ENCODE results near the gene USP25.

The USP25 gene

GRCh38 chr21:15718711-15719110, 11.1 kb upstream of the USP25 start:
- ChIA-PET POLR2A (ENCODE audit: low non-redundant PET) (no interaction called here), CTCF (no interaction called here)
- no peak for TF ChIP-seq CTCF (conservative IDR thresholded peaks at IDR 0.05; ENCODE audit: low read depth)
- H3K27ac ChIP-seq: no peak overlapping the region
- no peak for DNase-seq (ENCODE audit: low spot score)

- no peak for TF ChIP-seq CTCF (conservative IDR thresholded peaks at IDR 0.05; ENCODE audit: low read depth)
- CTCF ChIA-PET: no interaction called here
- H3K27ac ChIP-seq: no peak overlapping the region
- no peak for DNase-seq (ENCODE audit: low spot score)
- POLR2A ChIA-PET (ENCODE audit: low non-redundant PET): no interaction called here
These were observed 9.8 kb upstream of the USP25 start for GRCh38 chr21:15719976-15720375.

- no peak overlapping the region for H3K27ac ChIP-seq
- POLR2A ChIA-PET (ENCODE audit: low non-redundant PET): no interaction called here
- CTCF ChIA-PET: no interaction called here
- no peak for TF ChIP-seq CTCF (conservative IDR thresholded peaks at IDR 0.05; ENCODE audit: low read depth)
- no peak for DNase-seq (ENCODE audit: low spot score)
These were observed 7.0 kb upstream of the USP25 start for GRCh38 chr21:15722591-15723324.

GRCh38 chr21:15725949-15726348, 3.8 kb upstream of the USP25 start:
- ChIA-PET POLR2A (ENCODE audit: low non-redundant PET) (no interaction called here), CTCF (no interaction called here)
- DNase-seq (ENCODE audit: low spot score): no peak
- no peak overlapping the region for H3K27ac ChIP-seq
- no peak for TF ChIP-seq CTCF (conservative IDR thresholded peaks at IDR 0.05; ENCODE audit: low read depth)

GRCh38 chr21:15728046-15728445, 1.7 kb upstream of the USP25 start:
- ChIA-PET POLR2A (ENCODE audit: low non-redundant PET) (no interaction called here), CTCF (interaction anchor here (0.6 kb wide), 1 partner anchor 112 kb away, joined by 4 read pairs; no protein-coding TSS in a partner anchor)
- H3K27ac ChIP-seq: no peak overlapping the region
- DNase-seq (ENCODE audit: low spot score): no peak
- no peak for TF ChIP-seq CTCF (conservative IDR thresholded peaks at IDR 0.05; ENCODE audit: low read depth)

GRCh38 chr21:15729346-15729673, 472 bp upstream of the USP25 start:
- TF ChIP-seq CTCF (conservative IDR thresholded peaks at IDR 0.05; ENCODE audit: low read depth): no peak
- CTCF ChIA-PET: no interaction called here
- peak overlapping the region; percentile 93 for H3K27ac ChIP-seq
- no peak for DNase-seq (ENCODE audit: low spot score)
- POLR2A ChIA-PET (ENCODE audit: low non-redundant PET): interaction anchor here (0.6 kb wide), 1 partner anchor 16 kb away, joined by 6 read pairs; no protein-coding TSS in a partner anchor

Measured in RWPE1 (cell line).